HG03064 (cell line): ENCODE measurements around the gene NDUFB8.
"Not testable (repeated sequence)": the region's sequence is repeated elsewhere in the genome, so short reads cannot be mapped to it uniquely, and the experiment has no call there.

Experiments used
- ATAC-seq: cut with Tn5 transposase; IDR thresholded peaks from one replicate; pipeline ENCODE4 v1.9.1; 2021; ENCODE audit warnings: low read depth; ENCODE audit not compliant: unreplicated experiment

Gene NDUFB8

DNA sequence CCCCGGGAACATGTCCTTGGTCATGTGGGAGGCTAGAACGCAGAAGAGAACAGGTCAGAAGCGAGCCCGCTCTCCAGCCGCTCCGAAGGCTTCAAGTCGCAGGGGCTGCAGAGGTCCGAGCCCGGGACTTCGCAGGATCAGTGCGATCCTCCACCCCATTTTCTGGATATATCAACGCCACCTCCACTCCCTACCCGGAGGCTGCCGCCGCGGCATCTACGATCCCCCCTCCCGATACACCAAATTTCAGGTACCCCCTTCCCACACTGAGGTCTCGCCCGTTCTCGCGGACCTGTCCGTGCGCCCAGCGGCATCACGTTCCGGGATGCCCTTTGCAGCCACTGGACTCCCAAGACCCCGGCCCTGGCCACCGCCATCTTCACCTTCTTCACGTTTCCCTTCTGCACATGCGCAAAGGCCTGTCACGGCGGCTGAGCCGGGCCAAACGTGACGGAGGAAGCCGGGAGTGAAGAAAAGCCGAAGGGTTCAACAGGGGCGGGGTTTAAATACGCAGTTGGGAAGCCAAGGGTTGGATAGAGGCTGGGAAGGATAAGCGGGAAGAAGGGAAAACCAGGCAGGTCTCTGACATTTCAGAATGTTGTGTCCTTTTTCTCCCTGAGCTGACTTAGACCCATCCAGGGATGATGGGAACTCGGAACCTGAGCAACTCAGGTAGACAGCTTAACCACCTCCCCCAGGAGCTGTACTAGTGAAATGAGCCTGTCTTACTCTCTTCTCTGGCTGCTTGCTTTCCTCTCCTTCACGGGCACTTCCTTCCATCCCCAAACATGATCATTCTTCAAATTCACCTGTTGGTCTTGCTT is at the start of gene NDUFB8:
TSS of gene NDUFB8 (minus strand) at position 397 of the 824 bp plus-strand sequence. CDS start at position 377, 20 bp downstream.
- no peak for ATAC-seq

DNA sequence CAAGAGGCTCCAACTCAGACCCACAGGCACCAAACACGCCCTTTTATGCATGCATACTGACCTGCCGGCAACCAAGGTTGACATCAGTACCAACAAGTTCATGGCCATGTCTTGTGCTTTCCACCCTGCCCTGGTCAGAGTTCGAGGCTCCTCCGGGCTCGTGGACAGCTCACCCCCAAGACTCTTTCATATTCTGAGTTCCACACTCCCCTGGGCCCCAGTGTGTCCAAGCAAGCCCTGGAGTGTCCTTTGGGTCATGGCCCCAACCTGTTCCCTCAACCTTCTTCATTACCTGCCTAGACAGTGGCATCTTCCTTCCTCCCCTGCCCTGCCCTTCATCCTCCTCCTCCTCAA is 46.6 kb upstream of the NDUFB8 start:
- no peak for ATAC-seq

DNA sequence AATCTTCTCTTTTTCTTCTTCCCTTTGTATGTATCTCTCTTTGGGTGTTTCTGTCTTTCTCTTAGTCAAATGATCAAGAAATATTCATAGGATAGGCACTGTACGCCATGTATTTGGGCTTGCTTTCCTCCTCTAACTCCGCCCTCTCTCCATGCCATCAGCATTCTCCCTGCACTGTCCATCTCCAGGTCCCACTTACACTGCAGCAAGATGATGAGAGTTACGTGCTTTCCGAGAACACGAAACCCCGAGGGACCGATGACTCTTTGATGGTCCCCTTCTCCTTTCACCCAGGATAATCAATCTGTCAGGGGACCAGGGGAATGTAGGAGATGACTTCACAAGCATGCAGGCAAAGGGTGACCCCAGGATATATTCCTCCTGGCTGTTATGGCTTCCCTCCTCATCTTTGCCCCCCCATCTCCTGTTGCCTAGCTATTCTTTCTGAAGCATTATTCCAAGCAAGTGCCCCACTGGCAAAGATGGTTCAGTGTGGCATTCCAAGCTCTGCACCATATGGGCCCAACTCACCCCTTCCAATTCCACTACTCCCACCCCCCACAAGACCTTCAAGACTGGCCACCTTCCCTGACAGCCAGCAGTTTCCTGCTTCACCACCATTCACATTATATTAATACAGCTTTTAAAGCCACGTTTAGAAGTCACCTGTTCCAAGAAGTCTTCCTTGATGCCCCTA is 46.1 kb upstream of the NDUFB8 start:
- ATAC-seq = no peak

DNA sequence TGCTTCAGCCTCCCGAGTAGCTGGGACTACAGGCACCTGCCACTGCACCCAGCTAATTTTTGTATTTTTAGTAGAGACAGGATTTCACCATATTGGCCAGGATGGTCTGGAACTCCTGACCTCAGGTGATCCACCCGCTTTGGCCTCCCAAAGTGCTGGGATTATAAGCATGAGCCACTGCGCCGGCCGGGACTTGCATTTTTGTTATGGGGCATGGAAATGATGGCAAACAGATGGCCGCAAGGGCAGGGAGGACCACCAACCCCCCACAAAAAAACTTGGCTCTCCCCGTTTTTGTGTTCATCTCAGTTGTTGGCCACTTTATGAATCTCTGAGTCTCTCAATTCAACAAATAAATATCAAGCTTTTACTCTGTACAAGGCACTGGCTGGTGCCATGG is 45.5 kb upstream of the NDUFB8 start:
- not testable (repeated sequence) for ATAC-seq

DNA sequence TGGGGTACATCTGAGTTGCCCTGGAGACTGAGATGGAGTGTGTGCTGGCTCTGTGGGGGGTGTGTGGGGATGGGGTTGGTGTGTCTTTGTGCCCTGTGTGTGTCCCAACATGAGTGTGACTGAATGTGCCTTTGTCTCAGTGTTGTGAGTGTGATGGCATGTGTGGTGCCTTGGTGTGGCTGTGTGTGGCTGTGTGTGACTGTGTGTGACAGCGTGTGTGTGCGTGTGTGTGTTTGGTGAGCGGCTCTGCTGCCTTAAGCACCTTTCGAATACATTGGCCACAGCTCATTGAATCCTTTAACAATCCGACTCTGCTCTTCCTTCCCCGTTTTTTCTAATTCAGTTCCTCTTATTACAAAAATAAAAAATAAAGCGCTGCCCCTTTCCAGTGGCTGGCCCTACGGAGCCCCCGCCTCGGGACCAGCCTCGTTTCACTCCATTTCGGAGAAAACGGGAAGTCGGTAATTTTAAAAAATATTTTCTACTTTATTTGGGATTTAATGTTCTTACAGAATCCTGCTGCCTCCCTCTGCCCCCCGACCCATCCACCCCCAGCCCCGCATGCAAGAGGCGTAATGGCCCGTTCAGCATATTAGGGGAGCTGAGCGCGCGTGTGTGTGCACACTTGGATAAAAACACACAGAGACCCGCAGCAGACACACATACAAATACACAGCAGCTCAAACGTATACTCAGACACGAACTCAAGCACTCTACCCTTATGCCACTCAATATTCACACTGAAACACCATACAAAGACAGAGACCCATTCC is 41.6 kb upstream of the NDUFB8 start:
- ATAC-seq = no peak

DNA sequence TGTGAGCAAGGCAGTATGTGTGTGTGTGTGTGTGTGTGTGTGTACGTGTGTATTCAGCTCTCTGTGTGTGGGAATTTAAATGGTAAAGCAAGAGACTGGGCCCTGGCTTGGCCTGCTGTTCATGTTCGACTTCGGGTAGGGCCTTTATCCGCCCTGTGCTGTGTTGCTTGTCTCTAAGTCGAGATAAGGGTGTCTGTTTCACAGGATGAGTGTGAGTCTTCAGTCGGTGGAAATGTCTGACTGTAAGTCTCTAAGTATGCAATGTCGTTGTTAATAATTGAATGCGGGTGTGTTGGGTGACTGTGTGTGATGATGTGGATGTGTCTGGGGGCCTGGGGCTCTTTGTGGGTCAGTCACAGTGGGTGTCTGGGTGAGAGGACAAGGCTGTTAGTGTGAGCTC is 40.8 kb upstream of the NDUFB8 start:
- ATAC-seq = no peak

DNA sequence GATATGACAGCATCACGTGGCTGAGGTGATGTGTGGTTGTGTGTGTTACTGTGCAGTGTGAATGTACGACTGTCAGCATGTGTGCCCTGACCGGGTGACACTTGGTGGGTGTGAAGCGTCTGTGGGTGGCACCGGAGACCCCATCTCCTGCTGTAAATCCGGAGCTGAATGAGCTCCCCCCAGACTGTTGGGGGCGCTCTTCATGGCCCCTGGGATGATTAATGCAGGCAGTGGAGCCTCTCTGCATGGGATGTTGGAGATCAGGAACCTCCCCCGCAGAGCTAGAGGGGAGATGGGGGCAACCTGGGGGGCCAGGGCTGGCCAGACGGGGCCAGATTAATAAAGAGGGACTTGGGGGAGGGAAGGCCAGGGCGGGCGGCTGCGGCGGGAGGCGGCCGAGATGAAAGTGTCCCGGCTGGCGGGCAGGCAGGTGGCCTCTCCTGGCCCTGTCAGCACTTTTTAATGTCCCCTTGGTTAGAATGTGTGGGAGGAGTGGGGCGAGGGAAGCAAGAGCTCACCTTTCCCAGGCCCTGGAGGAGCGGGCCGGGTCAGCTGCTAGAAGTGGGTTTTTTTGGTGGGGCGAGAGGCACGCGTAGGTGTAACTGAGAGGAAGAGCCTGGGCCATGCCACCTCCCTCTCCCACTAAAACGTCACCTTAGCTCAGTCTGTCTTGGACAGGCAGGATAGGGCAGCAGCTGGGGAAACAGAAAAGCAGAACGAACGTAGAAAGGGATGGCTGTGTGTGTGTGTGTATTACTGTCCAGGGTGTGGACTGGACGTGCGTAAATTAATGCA is 40.2 kb upstream of the NDUFB8 start:
- ATAC-seq = no peak

DNA sequence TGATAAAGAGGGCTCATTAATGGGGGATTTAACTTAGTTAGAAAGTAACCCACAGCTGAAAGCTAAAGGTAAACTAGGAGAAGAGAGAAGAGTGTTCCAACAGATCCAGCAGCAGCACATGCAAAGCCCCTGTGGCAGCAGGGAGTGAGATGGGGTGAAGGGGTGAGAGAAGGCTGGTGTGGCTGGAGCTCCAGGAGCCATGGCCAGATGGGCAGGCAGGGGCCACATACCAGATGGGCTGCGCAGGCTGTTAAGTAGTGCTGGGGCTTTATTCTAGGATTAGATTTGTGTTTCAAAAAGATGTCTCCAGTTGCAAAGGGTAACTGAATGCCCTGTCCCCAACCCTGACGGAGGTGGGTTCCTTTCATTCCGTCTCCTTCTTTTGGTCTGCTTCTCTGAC is 39.2 kb upstream of the NDUFB8 start:
- no peak for ATAC-seq

DNA sequence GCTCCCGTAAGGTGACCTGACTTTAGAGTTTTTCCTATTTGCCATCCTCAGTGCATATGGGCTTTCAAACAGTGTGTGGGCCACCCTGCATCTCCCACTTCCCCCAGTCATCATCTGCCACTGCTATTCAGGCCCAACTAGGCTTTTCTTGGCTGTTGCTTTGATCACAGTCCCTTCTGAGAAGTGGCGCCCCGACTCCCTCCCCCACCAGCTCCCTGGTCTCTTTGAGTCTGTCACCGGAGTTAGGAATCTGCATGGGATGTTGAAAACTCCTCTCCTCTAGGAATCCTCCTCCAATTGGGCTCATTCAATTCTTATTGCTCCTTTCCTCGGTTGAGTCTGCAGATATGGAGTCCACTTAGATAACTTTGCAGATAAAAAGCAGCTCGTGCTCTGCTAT is 38.2 kb upstream of the NDUFB8 start:
- no peak for ATAC-seq

DNA sequence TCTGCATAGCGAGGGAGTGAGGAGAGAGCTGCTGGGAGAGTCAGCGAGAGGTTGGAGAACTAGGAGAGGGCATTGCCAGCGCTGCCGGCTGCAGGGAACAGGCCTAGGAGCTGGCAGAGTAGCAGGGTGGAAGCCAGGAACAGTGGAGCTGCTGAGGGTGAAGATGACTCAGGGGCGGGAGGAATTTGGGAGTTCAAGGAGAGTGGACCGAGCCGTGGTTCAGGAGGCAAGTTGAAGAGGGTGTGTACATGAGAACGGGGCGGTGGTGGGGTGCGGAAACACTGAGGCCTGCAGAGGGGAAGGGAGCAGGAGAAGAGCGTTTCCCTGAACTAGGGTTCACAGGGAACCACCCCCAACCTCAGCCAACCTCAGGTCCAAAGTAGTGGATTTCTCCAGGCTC is 37.6 kb upstream of the NDUFB8 start:
- no peak for ATAC-seq

DNA sequence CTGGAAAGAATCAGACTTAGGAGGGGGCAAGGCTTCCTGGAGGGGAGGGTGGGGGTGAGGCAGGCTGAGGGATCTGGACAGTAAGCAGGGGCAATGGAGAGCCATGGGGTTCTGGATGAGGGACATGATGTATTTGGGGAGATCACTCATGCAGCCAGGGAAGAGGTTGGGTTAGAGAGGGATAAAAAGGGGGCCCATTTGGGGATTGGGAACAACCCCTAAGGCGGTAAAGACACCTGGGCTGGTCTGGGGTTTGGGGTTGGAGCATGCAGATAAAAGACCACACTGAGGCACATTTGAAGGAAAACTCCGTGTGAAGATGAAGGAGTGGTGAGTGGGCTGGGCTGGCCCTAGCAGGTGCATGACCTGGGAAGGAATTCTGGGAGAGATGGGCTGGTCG is 36.9 kb upstream of the NDUFB8 start:
- no peak for ATAC-seq

DNA sequence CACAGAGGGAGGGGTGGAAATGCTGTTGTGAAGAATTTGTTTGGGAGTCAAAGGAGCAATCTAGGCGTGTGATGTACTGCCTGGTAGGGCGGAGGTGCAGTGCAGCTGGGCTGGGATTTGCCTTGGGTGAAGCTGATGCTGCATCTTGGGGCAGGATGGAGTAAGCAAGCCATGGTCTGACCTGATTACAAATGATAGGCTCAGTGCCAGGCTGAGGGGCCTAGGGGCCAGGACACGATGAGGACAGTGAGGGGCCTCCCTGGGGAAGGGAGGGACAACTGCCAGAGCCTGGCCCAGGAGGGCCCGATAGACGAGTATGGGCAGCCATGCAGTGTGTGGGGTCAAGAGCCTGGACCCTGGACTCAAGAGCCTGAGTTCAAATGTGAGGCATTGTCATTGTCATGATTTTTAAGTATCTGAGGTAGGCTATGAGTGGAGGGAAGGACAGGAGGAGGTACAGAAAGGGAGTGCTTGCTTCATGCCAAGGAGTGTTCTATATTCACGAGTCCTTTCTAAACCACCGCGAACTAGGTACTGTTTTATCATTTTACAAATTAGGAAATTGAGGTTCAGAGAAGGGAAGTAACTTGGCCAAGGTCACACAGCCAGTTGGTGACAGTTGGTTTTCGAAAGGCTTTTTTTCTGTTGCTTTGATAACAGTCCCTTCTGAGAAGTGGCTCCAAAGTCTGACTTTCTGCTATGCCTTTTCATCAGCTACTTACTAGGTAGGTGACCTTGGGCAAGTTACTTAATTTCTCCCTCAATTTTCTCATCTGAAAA is 35.7 kb upstream of the NDUFB8 start:
- no peak for ATAC-seq

DNA sequence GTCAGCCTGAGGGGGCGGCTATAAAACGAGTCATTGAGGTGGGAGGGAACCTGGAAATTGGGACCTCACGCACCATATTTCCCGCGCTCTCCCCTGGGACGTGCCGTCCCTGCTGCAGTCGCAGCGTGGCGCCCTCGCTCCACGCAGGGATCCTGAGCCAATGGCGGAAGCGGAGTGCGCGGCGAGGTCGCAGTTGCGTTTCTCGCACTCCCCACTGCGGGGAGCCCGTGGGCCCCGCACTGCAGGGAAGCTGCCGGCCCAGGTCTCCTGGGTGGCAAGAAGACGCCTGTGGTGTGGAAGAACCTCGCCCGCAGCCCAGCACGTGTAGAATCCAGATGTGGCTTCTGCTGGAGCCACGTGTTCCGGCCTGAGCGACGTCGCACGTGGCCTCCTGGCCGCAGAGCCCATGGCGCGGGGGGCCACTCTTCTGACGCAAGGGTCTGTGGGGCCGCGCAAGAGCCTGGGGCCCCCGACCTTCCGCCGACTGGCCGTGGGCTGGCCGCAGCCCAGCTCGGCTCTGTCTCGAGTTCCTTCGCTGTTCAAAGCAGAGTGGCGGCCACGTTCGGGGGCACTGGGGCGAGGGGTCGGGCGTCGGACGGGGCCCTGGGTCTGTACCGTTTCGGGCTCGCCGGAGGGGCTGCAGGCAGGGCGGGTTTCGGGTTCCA is 32.5 kb upstream of the NDUFB8 start:
- no peak for ATAC-seq

DNA sequence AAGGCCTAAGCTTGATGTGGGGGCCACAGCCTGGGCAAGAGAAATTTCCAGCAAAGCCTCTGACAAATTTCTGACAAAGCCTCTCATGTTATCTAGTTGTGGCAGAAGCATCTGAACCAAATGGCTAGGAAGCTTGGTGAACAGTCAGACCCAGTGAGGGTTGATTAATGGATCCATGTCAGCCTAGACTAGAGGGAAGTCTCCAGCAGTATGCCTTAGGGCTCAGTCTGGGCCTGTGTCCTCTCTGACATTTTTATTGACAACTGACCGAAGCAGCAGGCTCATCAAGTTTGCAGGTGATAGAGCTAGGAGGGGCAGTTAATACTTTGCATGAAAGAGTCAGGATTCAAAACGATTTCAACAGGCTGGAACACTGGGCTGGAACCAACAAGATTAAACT is 31.3 kb upstream of the NDUFB8 start:
- no peak for ATAC-seq

DNA sequence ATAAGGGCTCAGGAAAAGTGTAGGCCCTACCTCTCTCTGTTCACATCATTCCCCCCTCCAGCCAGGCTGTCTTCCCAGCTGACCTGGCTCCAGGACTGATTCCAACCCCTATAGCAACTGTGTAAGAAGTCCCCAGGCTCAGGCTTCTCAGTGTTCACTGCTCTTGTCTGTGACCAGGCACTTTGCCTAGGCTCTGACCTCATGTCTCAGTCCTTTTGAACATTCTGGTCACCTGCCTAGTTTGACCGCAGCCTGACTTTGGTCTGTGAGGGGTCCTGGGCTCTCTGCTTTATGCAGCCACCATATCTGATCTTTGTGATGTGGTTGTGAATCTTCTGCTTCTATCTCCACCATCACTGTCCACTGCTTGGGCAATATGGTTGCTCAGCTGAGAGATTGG is 30.6 kb upstream of the NDUFB8 start:
- ATAC-seq = no peak

DNA sequence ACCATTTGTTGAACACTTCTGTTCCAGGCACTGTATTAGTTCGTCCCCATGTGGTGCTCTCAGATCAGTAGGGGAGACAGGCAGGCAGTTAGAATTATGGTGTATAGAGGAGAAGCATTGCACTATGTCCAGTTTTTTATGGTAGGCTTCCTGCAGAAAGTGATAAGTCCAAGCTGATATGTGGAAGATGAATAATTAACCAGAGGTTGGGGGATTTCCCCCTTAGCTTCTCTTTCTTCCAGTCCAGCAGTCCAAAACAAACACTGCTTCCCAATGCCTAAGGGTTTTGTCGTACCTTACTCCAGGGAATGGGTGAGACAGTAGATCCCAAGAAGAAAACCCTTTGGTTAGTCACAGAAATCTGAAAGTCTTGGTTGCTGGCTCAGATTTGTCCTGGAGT is 25.2 kb upstream of the NDUFB8 start:
- no peak for ATAC-seq

DNA sequence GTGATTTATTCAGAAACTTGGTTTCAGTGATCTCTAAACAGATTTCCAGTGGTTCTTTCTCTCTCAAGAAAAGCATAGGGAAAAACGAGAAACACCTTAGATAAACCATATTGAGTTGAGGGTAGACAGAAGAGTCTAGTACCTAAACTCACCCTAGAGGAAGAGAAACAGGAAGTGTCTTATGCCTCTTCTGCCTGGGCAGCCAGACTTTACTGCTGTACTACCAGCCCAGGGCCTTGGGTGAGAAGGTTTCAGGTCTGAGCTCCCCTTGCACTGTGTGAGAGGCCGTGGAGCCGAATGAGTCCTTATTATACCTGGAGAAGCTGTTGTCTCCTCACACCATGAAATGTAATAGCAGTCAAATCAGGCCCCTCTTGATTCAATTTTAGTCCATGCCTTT is 24.3 kb upstream of the NDUFB8 start:
- no peak for ATAC-seq

DNA sequence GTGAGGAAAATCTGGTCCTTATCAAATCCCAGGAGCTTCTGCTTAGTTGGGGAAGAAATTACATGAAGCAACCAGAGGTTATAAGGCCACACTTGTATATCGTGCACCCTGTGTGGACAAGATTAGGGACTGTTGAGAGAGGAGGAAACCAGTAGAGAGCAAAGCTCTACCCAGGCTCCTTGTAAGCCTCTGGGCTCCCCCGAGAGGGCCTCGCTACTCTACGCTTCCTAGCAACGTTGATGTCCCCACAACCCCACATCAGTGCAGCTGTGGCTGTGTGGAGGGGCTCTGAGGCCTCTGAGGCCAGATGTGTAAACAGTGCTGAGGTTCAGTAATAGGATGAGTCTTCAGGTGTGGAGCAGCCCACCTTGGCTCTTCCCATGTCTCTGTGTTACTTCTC is 22.1 kb upstream of the NDUFB8 start:
- ATAC-seq = no peak

DNA sequence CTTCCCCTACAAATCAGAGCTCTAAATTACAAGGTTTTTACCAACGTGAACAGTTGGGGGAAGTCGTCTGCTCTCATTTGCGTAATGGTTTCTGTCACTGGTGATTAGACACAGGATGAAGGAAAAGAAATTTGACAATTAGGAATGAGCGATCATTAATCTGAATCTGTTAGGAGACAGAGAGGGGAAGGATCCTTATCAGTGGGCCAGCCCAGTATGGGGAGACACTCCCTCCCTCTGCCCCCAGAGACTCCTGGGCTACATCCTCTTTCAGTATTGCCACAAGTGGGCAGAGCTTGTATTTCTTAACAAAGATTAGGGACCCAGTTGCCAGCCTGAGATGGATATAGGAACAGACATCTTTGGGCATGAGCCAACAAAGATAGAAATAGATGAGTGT is 21.5 kb upstream of the NDUFB8 start:
- no peak for ATAC-seq
